T-helper 1 cell (primary cell): Measurements from ENCODE around the gene BTN1A1.
"Not testable (repeated sequence)": the region's sequence is repeated elsewhere in the genome, so short reads cannot be mapped to it uniquely, and the experiment has no call there.

Experiments
- DNase-seq, 5 donors: peaks; one replicate each; pipeline ENCODE4 v3.0.0-alpha.2; 2012 to 2020
- total RNA-seq, 4 donors: gene quantifications; one replicate each; lab custom pipeline; 2026; lab: John Stamatoyannopoulos, UW

The BTN1A1 gene, protein sequence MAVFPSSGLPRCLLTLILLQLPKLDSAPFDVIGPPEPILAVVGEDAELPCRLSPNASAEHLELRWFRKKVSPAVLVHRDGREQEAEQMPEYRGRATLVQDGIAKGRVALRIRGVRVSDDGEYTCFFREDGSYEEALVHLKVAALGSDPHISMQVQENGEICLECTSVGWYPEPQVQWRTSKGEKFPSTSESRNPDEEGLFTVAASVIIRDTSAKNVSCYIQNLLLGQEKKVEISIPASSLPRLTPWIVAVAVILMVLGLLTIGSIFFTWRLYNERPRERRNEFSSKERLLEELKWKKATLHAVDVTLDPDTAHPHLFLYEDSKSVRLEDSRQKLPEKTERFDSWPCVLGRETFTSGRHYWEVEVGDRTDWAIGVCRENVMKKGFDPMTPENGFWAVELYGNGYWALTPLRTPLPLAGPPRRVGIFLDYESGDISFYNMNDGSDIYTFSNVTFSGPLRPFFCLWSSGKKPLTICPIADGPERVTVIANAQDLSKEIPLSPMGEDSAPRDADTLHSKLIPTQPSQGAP
- total RNA-seq: 0 reads per million in 4 donors

GRCh38 chr6:26500102-26500501 is at the start of gene BTN1A1:
TSS of gene BTN1A1 (plus strand) at chr6:26500303. CDS start at chr6:26501287, 984 bp downstream.
- DNase-seq: no peak

GRCh38 chr6:26452631-26453235 is 47.4 kb upstream of the BTN1A1 start:
- no peak for DNase-seq

DNA sequence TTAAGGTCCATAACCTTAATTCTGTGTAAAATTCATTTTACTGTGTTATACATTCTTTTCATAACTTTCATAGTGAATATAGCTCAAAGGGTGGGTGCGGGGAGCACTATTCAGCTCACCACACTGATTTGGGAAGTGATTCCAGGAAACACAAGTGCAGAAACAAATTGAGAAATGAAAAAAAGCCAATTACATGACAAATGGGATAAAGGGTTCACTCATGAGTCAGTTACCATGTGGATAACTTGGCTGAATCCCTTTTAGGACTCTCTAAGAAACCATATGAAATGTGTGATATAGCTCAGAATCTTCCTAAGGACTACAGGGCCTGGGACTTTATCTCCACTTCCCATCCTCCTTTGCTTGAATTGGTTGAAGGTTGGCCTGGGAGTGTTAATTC is 45.5 kb upstream of the BTN1A1 start:
- DNase-seq: no peak

DNA sequence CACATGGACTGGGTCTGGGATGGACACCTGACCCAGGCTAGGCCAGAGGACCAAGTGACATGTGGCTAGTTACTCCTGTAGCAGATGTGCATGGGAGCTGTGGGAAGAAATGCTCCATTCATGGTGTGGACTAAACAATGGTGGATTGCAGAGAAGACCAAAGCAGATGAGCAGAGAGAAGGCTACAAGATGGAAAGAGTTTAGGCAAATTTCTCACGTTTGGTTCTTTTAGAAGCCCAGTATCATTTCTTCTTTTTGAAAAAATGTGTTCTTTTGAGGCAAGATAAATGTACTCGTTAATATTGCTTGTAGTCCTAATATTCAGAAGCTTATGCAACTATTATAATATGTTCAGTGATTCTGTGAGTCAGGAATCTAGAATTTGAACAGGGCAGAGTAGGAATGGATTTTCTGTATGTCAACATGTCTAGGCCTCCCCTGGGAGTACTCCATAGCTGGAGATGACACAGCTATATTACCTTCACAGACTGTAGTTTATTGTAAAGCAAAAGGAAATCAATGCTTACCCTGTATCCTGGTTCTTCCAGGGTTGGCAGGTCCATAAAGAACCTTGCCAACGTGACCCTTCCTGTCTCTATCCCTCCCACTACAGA is 44.6 kb upstream of the BTN1A1 start:
- no peak for DNase-seq

- no peak for DNase-seq
Measured at GRCh38 chr6:26457264-26457805, 42.8 kb upstream of the BTN1A1 start.

- peak; percentile 40 to 80 (median 65) for DNase-seq
Measured at GRCh38 chr6:26457806-26458688, 42.1 kb upstream of the BTN1A1 start, which contains the start of gene BTN2A1. TSS of gene BTN2A1 (plus strand) at chr6:26457955. CDS start at chr6:26458637, 682 bp downstream.

- DNase-seq: no peak
Measured at GRCh38 chr6:26459023-26459810, 40.9 kb upstream of the BTN1A1 start.

DNA sequence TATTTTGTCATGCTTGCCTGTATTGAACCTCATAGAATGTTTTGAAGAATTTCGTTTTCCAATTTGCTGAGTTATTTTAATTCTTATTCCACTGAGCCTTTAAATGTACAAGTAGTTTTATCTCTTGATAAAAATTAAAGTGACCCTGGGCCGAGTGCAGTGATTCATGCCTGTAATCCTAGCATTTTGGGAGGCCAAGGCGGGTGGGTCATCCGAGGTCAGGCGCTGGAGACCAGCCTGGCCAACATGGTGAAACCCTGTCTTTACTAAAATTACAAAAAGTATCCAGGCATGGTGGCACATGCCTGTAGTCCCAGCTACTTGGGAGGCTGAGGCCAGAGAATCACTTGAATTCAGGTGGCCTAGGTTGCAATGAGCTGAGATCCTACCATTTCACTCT is 38.8 kb upstream of the BTN1A1 start:
- DNase-seq: not testable (repeated sequence)

- DNase-seq: no peak
Measured at GRCh38 chr6:26464014-26464413, 36.1 kb upstream of the BTN1A1 start.

DNA sequence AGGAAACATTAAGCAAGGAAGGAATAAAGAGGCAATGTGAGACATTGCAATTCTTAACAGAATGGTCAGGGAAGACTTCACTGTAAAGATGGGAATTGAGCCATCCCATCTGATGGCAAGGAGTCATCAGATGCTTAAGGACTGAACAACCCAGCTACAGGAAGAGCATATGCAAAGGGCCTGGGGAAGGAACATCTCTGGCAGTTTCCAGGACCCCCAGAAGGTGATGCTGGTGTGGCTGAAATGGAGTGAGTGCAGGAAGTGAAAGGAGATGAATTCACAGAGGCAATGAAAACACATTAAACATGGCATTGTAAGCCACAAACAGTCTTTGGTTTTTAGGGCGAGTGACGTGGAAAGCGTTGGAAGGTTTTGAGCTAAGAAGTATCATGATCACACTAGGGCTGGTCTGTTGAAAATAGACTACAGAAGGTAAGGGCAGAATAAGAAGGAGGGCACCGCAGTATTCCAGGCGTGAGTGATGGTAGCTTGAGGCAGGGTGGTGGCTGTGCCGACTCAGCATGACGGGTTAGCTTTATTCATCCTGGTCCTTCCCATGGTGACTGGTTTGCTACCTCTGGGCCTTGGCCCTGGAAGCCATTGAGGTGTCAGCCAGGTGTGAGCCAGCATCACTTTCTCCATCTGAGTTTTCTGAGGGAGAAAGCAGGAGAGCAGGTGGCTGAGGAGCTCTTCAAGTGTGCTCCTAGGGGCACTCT is 35.5 kb upstream of the BTN1A1 start:
- no peak for DNase-seq

DNA sequence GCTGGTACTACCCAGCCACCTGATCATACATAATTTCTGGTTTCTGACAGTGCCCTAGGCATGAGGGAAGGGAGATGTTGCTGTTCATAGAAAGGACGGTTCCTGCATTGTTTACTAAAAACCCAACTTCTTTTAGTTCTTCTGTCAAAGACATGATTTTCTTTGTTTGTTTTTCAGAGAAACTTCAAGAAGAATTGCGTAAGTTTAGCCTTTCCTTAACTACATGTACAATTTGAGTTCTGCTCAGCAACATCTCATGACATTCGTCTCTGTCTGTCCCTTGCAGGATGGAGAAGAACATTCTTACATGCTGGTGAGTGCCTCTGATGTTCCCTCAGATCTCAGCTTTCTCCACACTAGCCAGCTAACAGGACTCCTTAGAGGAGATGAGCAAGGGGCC is 34.3 kb upstream of the BTN1A1 start:
- no peak for DNase-seq

- DNase-seq: no peak
Measured at GRCh38 chr6:26468829-26469228, 31.3 kb upstream of the BTN1A1 start.

- no peak for DNase-seq
Measured at GRCh38 chr6:26470643-26471042, 29.5 kb upstream of the BTN1A1 start.

DNA sequence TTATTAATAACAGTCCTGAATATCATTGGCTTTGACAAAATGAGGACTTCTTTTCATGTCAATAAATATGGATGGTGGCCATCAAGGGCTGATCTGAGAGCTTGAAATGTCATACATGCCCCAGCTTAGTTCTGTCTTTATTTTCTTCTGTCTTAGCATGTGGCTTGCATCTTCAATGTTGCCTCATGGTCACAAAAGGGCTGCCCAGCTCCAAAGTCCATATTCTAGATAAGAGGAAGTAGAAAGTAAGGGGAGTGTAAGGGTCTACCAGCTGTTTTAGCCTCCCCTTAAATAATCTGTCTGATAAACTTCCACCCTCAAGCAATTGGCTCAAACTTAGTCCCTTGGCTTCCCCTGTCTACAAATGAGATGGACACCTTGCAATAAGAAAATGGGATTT is 28.1 kb upstream of the BTN1A1 start:
- DNase-seq: no peak

- peak in 1 of 5 donors; percentile 19 for DNase-seq
Measured at GRCh38 chr6:26472549-26473290, 27.4 kb upstream of the BTN1A1 start.

- DNase-seq: no peak
Measured at GRCh38 chr6:26473429-26473757, 26.7 kb upstream of the BTN1A1 start.

GRCh38 chr6:26473758-26474438 is 26.2 kb upstream of the BTN1A1 start:
- DNase-seq: peak; percentile 57 to 97 (median 74)

GRCh38 chr6:26474439-26474881 is 25.6 kb upstream of the BTN1A1 start:
- no peak for DNase-seq
